Measurements from ENCODE around the gene ARAF. TPM values are rescaled to one million over a fixed set of nuclear protein-coding genes. Genes with fewer than 3 reads are reported as not detected.

The ARAF gene
- total RNA-seq, 2 experiments from 2014 or later, result 66.4 to 68.6 TPM

DNA sequence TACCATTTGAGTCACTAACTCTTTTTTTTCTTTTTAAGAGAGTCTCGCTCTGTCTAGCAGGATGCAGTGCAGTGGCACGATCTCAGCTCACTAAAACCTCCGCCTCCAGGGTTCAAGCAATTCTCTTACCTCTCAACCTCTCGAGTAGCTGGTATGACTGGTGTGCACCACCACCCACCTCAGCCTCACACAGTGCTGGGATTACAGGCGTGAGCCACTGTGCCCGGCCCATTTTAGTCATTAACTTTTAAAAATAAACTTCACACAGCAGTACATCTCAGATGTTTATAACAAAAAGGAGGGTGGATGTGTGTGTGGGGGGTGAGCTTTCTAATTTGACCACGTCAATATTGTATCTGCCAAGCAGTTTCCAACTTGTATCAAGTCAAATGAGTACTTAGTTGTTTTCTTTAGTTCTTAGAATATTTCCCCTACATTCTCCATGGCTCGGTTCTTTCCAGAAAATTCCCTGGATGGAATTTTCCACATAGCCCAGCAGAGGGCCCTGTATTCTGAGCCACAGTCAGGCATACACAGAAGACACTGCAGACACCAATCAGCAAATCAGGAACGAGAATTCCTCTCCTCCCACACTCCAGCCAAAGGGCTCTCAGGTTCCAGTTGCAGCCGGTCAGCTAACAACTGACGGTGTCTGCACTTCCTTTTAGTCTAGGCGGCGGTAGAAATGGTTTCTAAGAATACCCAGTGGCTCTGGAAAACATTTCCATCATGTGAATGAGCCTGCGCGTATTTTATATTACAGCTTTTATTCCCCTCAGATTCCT, 20.1 kb upstream of the ARAF start:
- intact Hi-C loops (cut with micrococcal nuclease), result no loop called here

DNA sequence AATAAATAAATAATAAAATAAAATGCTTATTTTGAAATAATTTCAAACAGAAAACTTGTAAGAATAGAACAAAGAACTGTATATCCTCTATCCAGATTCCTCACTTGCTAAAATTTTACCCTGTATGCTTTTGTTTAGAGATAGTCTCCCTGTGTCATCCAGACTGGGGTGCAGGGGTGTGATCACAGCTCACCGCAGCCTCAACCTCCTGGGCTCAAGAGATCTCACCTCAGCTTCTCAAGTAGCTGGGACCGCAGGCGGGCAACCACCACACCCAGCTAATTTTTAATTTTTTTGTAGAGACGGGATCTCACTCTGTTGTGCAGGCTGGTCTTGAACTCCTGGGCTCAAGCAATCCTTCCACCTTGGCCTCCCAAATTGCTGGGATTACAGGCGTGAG, 17.5 kb upstream of the ARAF start:
- no peak overlapping the region for H3K27ac Mint-ChIP-seq

More for the DNA sequence above, 20.1 kb upstream of the ARAF start:
- CTCF ChIA-PET, result interaction anchor here (2.0 kb wide), 1 partner anchor 210 kb away, joined by 5 read pairs; no protein-coding TSS in a partner anchor
- Mint-ChIP-seq H3K27ac (no peak overlapping the region), H3K4me1 (ENCODE audit: low read depth) (no peaks in the 10 kb centered on the region), H3K4me3 (no peak overlapping the region), H3K9me3 (no peaks in the 10 kb centered on the region), H3K27me3 (no peaks in the 10 kb centered on the region), H3K36me3 (no peaks in the 10 kb centered on the region)
- DNase-seq, result peak; percentile 41
- POLR2A ChIA-PET, result no interaction called here

DNA sequence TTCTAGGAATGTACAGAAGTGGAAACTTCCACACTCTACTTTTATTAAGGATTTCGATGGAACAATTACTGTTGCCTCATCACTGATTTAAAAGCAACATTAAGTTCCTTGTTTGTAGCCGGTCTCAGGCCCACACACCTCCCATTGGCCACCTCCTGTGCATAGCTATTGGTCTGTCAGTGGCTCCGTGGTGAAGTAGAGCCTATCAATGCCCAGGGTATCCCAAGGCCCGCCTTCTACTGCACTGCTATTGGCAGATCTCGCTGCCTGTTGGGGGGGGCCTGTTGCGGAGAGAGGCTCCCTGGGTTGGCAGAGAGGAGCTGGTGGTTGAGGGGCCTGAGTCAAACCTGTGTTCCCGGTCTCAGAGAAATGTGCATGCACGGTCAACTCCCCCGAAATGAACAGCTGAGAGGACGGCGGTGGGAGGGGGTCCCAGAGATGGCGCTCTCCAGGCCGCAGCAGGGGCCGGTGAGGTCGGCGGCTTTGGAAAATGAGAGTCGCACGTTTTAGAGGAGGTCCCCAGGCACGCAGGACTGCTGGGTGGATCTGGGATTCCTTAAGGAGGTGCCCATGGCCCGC, 4.9 kb upstream of the ARAF start:
- Mint-ChIP-seq H3K9me3 (no peaks in the 10 kb centered on the region), H3K27me3 (no peaks in the 10 kb centered on the region)
- CTCF ChIA-PET, result interaction anchor here (1.3 kb wide), 1 partner anchor 26 kb away, joined by 3 read pairs; the partner anchor contains the start of gene TIMP1

More for the DNA sequence above, 17.5 kb upstream of the ARAF start:
- H3K9me3 Mint-ChIP-seq, result no peaks in the 10 kb centered on the region
- intact Hi-C loops (cut with micrococcal nuclease), result no loop called here
- no peak overlapping the region for H3K4me3 Mint-ChIP-seq
- no peaks in the 10 kb centered on the region for H3K36me3 Mint-ChIP-seq
- no peaks in the 10 kb centered on the region for H3K4me1 Mint-ChIP-seq (ENCODE audit: low read depth)
- no peaks in the 10 kb centered on the region for H3K27me3 Mint-ChIP-seq
- POLR2A ChIA-PET, result no interaction called here
- CTCF ChIA-PET, result no interaction called here
- no peak for DNase-seq

DNA sequence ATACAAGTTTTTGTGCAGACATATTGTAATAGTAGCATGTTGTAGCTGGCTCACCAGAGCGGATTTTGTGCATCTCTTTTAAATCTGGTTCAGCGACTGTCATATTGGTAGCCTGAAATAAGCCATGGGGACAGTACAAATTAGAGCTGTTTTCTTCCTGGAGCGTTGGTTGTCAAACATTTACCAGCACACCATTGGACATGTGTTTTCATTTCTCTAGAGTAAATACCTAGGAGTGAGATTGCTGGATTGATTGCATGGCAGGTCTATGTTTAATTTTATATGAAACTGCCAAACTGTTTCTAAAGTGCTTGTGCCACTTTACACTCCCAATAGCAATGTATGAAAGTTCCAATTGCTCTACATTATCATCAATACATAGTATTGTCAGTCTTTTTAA, 2.6 kb upstream of the ARAF start:
- H3K36me3 Mint-ChIP-seq, result peaks cover 4% of the 10 kb centered on the region
- CTCF ChIA-PET, result no interaction called here
- POLR2A ChIA-PET, result no interaction called here
- intact Hi-C loops (cut with micrococcal nuclease), result no loop called here
- H3K27ac Mint-ChIP-seq, result no peak overlapping the region
- peaks cover 32% of the 10 kb centered on the region for H3K4me1 Mint-ChIP-seq (ENCODE audit: low read depth)
- no peak for DNase-seq
- H3K27me3 Mint-ChIP-seq, result no peaks in the 10 kb centered on the region
- H3K4me3 Mint-ChIP-seq, result no peak overlapping the region
- no peaks in the 10 kb centered on the region for H3K9me3 Mint-ChIP-seq

More for the DNA sequence above, 4.9 kb upstream of the ARAF start:
- no peaks in the 10 kb centered on the region for H3K36me3 Mint-ChIP-seq
- H3K4me3 Mint-ChIP-seq, result peak overlapping the region; percentile 90
- intact Hi-C loops (cut with micrococcal nuclease), result loop anchor here (1.0 to 2.0 kb wide), 2 partner anchors 73 to 427 kb away; partner anchors contain the start of gene ZNF41
- peak overlapping the region; percentile 91 for H3K27ac Mint-ChIP-seq
- POLR2A ChIA-PET, result interaction anchor here (1.2 kb wide), 1 partner anchor 94 kb away, joined by 5 read pairs; the partner anchor contains the start of gene ELK1
- DNase-seq, result peak; percentile 91
- peaks cover 21% of the 10 kb centered on the region for H3K4me1 Mint-ChIP-seq (ENCODE audit: low read depth)

DNA sequence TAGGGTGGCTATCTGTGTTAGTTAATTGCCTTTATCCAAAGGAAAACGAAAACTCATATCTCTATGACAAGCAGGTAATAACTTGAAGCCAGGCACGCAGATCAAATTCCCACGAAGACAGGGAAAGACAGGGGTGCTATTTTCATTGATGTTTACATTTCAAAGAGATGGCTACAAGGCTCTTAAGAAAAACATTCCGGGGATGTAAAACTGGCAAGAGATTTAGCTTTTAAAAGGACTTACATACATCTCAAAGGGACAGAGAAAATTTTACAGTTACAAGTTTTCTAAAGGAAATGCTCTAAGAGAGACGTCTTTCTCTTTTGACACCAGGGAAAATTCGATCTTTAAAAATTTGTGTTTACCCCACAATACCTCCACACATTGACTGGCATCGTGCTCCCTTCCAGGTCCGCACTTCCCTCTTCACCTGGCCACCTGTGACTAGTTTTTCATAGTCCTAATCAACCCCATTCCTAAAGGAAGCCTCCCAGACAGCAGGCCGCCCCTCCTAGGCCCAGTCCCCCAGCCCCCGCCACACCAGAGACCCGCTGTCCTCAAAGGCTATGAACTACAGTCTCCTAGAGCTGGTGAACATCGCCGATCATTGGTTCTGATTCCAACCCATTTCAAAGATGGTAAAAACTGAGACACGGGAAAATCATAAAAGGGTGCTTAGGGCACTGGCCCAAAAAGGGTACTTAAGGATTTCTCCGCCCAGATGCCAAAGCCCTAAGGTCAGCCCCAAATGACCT, 649 bp upstream of the ARAF start:
- POLR2A ChIA-PET, result no interaction called here
- Mint-ChIP-seq H3K4me3 (peak overlapping the region; percentile 80), H3K27ac (peak overlapping the region; percentile 93), H3K36me3 (peaks cover 13% of the 10 kb centered on the region), H3K27me3 (no peaks in the 10 kb centered on the region), H3K9me3 (no peaks in the 10 kb centered on the region), H3K4me1 (ENCODE audit: low read depth) (peaks cover 43% of the 10 kb centered on the region)
- intact Hi-C loops (cut with micrococcal nuclease), result loop anchor here (2.0 to 5.0 kb wide), 4 partner anchors 67 to 462 kb away; partner anchors contain the start of genes CFP, ELK1 and UXT
- no peak for DNase-seq
- CTCF ChIA-PET, result no interaction called here

DNA sequence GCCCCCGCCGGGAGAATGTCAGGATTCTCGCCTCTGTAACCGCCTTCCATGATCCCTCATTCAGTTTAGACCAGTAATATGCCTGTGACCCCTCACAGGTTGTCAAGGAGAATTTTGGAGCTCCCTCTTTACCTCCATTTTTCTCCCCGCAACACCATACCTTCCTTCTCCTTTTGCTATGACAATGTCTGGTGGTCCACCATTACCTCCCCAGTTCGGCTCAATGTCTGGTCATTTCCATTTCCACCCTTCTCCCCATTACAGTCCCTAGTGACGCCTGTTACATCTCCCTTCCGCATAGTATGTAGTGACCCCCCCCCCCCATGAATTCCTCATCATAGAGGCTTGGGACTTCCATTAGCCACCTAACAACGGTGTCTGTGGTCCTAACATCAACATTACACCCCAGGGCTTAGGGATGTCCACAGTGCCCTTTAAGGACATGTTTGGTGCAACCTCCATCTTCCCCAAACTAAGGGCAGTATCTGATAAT, 700 bp downstream of the ARAF start:
- H3K4me1 Mint-ChIP-seq (ENCODE audit: low read depth), result peaks cover 35% of the 10 kb centered on the region
- peaks cover 15% of the 10 kb centered on the region for H3K36me3 Mint-ChIP-seq
- intact Hi-C loops (cut with micrococcal nuclease), result loop anchor here (1.0 to 5.0 kb wide), 6 partner anchors 18 to 461 kb away; partner anchors contain the start of genes CFP, ELK1 and UXT

DNA sequence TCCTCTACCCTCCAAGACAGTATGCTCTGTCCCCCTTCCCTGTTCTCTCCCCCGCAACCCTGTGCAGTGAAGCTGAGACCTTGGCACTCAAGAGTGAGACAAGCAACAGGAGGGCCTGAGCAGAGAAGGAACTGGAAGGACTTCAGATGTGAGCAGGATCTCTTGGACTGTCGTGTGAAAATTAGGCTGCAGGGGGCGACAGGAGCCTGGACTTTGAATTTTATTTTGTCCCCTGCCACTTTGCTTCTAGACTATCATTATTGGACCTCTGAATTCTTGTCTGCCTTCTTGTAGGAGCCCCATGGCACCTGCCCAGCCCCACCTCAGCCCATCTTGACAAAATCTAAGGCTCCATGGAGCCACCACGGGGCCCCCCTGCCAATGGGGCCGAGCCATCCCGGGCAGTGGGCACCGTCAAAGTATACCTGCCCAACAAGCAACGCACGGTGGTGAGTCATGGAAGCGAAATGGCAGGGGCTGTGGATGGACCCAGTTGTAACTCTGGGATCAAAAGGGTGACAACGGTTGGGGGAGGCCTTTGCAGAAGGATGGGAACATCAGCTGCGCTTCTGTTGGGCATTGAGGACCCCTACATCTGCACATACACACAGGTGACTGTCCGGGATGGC, 1.7 kb downstream of the ARAF start:
- POLR2A ChIA-PET, result no interaction called here
- CTCF ChIA-PET, result no interaction called here
- H3K27me3 Mint-ChIP-seq, result no peaks in the 10 kb centered on the region
- H3K4me3 Mint-ChIP-seq, result peak overlapping the region; percentile 60
- peaks cover 17% of the 10 kb centered on the region for H3K36me3 Mint-ChIP-seq
- H3K4me1 Mint-ChIP-seq (ENCODE audit: low read depth), result peaks cover 34% of the 10 kb centered on the region
- intact Hi-C loops (cut with micrococcal nuclease), result loop anchor here (1.0 to 5.0 kb wide), 3 partner anchors 65 to 460 kb away; partner anchors contain the start of gene CFP
- no peaks in the 10 kb centered on the region for H3K9me3 Mint-ChIP-seq
- peak; percentile 64 for DNase-seq
- peak overlapping the region; percentile 74 for H3K27ac Mint-ChIP-seq

More for the DNA sequence above, 700 bp downstream of the ARAF start:
- no peak for DNase-seq
- H3K4me3 Mint-ChIP-seq, result peak overlapping the region; percentile 80
- peak overlapping the region; percentile 93 for H3K27ac Mint-ChIP-seq
- ChIA-PET POLR2A (no interaction called here), CTCF (interaction anchor here (0.6 kb wide), 1 partner anchor 239 kb away, joined by 3 read pairs; no protein-coding TSS in a partner anchor)
- no peaks in the 10 kb centered on the region for H3K27me3 Mint-ChIP-seq
- no peaks in the 10 kb centered on the region for H3K9me3 Mint-ChIP-seq

DNA sequence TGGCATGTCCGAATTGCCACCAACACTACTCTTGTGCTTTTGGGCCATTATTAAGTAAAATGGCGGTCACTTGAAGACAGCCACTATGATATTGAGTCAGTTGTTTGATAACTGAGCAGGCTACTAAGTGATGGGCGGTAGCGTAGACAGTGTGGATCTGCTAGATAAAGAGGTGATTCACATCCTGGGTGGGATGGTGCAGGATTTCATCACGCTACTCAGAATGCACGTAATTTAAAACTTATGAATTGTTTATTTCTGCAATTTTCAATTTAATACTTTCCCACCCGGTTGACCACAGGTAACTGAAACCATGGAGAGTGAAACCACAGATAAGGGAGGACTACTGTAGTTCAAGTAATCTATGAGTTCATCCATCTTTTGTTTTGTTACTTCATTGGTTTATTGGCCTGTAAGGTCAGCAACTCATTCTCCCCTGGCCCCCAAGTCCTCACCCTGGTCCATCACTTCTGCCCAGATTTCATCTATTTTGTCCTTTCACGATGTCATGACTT, 2.9 kb downstream of the ARAF start:
- Mint-ChIP-seq H3K9me3 (no peaks in the 10 kb centered on the region), H3K27ac (peak overlapping the region; percentile 84), H3K36me3 (peaks cover 21% of the 10 kb centered on the region), H3K4me1 (ENCODE audit: low read depth) (peaks cover 34% of the 10 kb centered on the region), H3K27me3 (no peaks in the 10 kb centered on the region), H3K4me3 (peak overlapping the region; percentile 26)
- CTCF ChIA-PET, result no interaction called here
- intact Hi-C loops (cut with micrococcal nuclease), result loop anchor here (5.0 kb wide), 2 partner anchors 63 to 458 kb away; partner anchors contain the start of gene CFP
- peak; percentile 24 for DNase-seq
- POLR2A ChIA-PET, result no interaction called here

DNA sequence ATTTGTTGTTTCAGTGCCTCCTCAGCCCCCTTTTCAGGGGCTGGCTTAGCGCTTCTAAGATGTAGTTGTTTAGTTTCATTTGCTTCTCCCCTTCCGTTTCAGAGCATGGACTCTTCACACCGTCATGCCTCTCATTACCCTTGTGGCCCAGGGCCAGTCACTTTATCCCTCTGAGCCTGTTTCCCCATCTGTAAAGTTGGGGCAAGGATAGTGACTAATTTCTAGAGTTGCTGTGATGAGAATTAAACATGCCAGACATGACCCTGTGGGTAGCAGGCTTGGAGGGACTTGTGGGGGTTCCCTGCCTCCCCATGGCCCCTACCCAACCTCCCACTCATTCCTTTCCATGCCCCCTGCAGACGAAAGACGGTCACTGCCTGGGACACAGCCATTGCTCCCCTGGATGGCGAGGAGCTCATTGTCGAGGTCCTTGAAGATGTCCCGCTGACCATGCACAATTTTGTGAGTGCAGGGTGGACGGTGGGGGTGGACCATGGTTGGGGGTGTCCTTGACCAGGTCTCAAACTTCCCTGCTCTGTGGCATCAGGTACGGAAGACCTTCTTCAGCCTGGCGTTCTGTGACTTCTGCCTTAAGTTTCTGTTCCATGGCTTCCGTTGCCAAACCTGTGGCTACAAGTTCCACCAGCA, 3.6 kb downstream of the ARAF start:
- Mint-ChIP-seq H3K27me3 (no peaks in the 10 kb centered on the region), H3K36me3 (peaks cover 27% of the 10 kb centered on the region), H3K4me3 (peak overlapping the region; percentile 20), H3K27ac (peak overlapping the region; percentile 84), H3K9me3 (no peaks in the 10 kb centered on the region), H3K4me1 (ENCODE audit: low read depth) (peaks cover 34% of the 10 kb centered on the region)
- POLR2A ChIA-PET, result no interaction called here
- peak; percentile 36 for DNase-seq
- intact Hi-C loops (cut with micrococcal nuclease), result loop anchor here (5.0 kb wide), 2 partner anchors 63 to 458 kb away; partner anchors contain the start of gene CFP
- CTCF ChIA-PET, result no interaction called here

DNA sequence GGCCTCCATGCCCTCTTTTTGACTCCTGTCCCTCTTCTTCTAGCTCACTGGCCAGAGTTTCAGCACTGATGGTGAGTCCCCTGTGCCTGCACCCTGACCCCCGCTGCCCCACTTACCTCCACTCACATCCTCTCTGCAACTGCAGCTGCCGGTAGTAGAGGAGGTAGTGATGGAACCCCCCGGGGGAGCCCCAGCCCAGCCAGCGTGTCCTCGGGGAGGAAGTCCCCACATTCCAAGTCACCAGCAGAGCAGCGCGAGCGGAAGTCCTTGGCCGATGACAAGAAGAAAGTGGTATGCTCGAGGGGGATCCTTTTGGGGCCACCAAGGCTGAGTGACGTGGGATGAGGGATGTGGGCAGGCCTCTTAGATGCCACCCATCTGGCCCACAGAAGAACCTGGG, 5.8 kb downstream of the ARAF start:
- Mint-ChIP-seq H3K4me1 (ENCODE audit: low read depth) (peaks cover 22% of the 10 kb centered on the region), H3K36me3 (peaks cover 40% of the 10 kb centered on the region)
- POLR2A ChIA-PET, result no interaction called here

More for the DNA sequence above, 5.8 kb downstream of the ARAF start:
- no peak for DNase-seq
- Mint-ChIP-seq H3K9me3 (no peaks in the 10 kb centered on the region), H3K27me3 (no peaks in the 10 kb centered on the region), H3K4me3 (no peak overlapping the region), H3K27ac (no peak overlapping the region)
- CTCF ChIA-PET, result no interaction called here
- intact Hi-C loops (cut with micrococcal nuclease), result no loop called here

All from activated CD4-positive, alpha-beta memory T cell treated with anti-CD3 and anti-CD28 coated beads for 36 hours (primary cell).